IPS DF 19.7 (cell line): ENCODE data around the gene LIG1.
"Not testable (repeated sequence)": the region's sequence is repeated elsewhere in the genome, so short reads cannot be mapped to it uniquely, and the experiment has no call there.

Experiments
- DNase-seq: peaks from one replicate; pipeline ENCODE4 v3.0.0-alpha.2; 2013; ENCODE audit warnings: low read depth, low spot score

LIG1 gene

DNA sequence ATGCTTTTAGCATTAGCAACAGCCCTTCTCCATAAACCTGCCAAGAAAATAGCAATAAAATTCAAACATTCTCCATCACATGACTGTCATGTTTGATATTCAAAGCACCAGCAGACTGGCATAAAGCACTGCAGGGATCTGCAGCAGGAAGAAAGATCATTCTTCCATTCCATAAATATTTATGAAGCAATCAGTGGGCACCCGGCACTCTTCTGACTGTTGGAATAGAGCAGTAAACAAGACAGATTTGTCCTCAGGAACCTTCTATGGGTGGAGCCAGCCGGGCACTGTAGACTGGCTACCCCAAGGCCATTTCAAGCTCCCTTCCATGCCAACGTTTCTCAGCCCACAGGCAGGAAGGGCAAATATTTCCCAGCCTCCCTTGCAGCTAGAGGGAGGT is 85.1 kb downstream of the LIG1 start:
- DNase-seq = no peak

DNA sequence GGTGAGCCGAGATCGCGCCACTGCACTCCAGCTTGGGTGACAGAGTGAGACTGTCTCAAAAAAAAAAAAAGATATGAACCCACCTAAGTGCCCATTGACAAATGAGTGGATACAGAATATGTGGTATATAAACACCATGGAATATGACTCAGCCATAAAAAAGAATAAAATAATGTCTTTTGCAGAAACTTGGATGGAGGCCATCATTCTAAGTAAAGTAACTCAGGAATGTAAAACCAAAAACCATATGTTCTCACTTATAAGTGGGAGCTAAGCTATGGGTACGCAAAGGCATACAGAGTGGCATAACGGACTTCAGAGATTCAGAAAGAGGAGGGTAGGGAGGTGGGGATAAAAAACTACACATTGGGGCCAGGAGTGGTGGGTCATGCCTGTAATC is 89.0 kb downstream of the LIG1 start:
- DNase-seq = no peak

DNA sequence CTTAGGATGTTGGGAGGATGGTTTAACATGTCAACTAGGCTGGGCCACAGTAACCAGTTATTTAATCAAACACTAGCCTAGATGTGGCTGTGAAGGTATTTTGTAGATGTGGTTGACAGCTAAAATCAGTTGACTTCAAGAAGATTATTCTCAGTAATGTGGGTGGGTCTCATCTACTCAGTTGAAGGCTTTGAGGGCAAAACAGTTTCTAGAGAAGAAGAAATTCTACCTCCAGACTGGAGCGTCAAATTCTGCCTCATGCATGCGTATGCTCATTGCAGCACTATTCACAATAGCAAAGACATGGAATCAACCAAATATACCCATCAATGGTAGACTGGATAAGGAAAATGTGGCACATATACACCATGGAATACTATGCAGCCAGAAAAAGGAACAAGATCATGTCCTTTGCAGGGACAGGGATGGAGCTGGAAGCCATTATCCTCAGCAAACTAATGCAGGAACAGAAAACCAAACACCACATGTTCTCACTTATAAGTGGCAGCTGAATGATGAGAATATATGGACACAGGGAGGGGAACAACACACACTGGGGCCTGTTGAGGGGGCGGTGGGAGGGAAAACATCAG is 99.9 kb downstream of the LIG1 start:
- not testable (repeated sequence) for DNase-seq

DNA sequence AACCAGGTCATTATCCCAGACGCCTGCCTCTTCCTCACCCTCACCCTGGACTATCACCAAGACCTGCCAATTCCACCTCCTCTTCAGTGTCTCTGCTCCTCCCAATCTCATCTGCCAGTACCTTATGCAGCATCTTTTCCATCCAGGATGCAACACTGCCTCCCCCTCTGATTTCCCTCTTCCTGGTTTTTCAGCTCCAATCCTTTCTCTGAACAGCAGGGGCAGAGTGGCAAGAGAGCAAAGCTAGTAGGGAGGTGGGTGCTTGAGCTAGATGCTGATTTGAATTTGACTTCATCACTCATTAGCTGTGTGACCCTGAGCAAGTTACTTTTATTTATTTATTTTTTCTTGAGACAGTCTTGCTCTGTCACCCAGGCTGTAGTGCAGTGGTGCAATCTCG is 100.7 kb downstream of the LIG1 start:
- DNase-seq = peak; percentile 42
